SJSA1 (cell line): Measurements from ENCODE around the gene P3H4. TPM values are rescaled to one million over a fixed set of nuclear protein-coding genes. Genes with fewer than 3 reads are reported as not detected.
"Not testable (repeated sequence)": the region's sequence is repeated elsewhere in the genome, so short reads cannot be mapped to it uniquely, and the experiment has no call there.

Experiments
- DNase-seq, 2 experiments: peaks; one replicate each; pipeline ENCODE4 v3.0.0-alpha.2; 2015 to 2020; ENCODE audit warnings: low spot score in 2 of 2, low read depth in 1 of 2
- H3K27ac ChIP-seq: fragments of 250-450 bp; sonication (Bioruptor Pico); 2 replicates; pipeline ENCODE4 v1.5.1; 2020; ENCODE audit warnings: mild to moderate bottlenecking, moderate library complexity
- H3K27me3 ChIP-seq: fragments of 250-450 bp; sonication (Bioruptor Pico); replicated peaks from 2 replicates; pipeline ENCODE4 v1.5.1; 2020; ENCODE audit warnings: mild to moderate bottlenecking, moderate library complexity
- H3K36me3 ChIP-seq: fragments of 250-450 bp; sonication (Bioruptor Pico); 2 replicates; pipeline ENCODE4 v1.5.1; 2020; ENCODE audit warnings: mild to moderate bottlenecking
- H3K4me1 ChIP-seq: fragments of 250-450 bp; sonication (Bioruptor Pico); replicated peaks from 2 replicates; pipeline ENCODE4 v1.6.1; 2021; ENCODE audit warnings: mild to moderate bottlenecking
- H3K4me3 ChIP-seq: fragments of 250-450 bp; sonication (Bioruptor Pico); 2 replicates; pipeline ENCODE4 v1.5.1; 2020; ENCODE audit warnings: mild to moderate bottlenecking
- H3K9me3 ChIP-seq: fragments of 250-450 bp; sonication (Bioruptor Pico); replicated peaks from 2 replicates; pipeline ENCODE4 v1.5.1; 2020; ENCODE audit warnings: mild to moderate bottlenecking
- total RNA-seq: library from RNA; depleted of rRNA; stranded (reverse); fragments of >200 nt; shearing (Covaris generic); gene quantifications from 2 replicates; pipeline ENCODE4 v1.2.3, GENCODE V29; 2014; rRNA removed

The P3H4 gene
- 40.9 and 45.4 TPM in 2 replicates for total RNA-seq

GRCh38 chr17:41811549-41812380, at the start of gene P3H4:
P3H4 (minus strand) TSS chr17:41811949; CDS start chr17:41811915, 34 bp downstream.
- peak; percentile 68 to 91 for DNase-seq
- Histone ChIP-seq H3K4me1 (peaks cover 35% of the 10 kb centered on the region), H3K4me3 (peak within 1 kb of the TSS; percentile 93), H3K27ac (0 out of 2 replicates have a peak within 1 kb of the TSS, but pooled peaks have one; percentile 20), H3K36me3 (peaks cover 22% of the 10 kb centered on the region), H3K27me3 (no peaks in the 10 kb centered on the region), H3K9me3 (no peaks in the 10 kb centered on the region)

- Histone ChIP-seq H3K27me3 (no peaks in the 10 kb centered on the region), H3K27ac (no peak overlapping the region)
Measured at GRCh38 chr17:41860254-41860931, 48.6 kb upstream of the P3H4 start.

DNA sequence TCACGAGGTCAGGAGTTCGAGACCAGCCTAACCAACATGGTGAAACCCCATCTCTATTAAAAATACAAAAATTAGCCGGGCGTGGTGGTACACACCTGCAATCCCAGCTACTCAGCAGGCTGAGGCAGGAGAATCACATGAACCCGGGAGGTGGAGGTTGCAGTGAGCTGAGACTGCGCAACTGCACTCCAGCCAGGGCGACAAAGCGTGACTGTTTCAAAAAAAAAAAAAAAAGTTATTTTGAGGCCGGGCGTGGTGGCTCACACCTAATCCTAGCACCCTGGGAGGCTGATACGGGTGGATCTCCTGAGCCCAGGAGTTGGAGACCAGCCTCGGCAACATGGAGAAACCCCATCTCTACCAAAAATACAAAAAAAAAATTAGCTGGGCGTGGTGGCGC, 39.6 kb upstream of the P3H4 start:
- not testable (repeated sequence) for H3K4me1 ChIP-seq, H3K4me3 ChIP-seq, H3K9me3 ChIP-seq, H3K27me3 ChIP-seq, DNase-seq, H3K27ac ChIP-seq
- peaks cover 38% of the 10 kb centered on the region for H3K36me3 ChIP-seq

More at GRCh38 chr17:41860254-41860931, 48.6 kb upstream of the P3H4 start:
- peaks cover 11% of the 10 kb centered on the region for H3K4me1 ChIP-seq
- peaks cover 7% of the 10 kb centered on the region for H3K36me3 ChIP-seq
- no peak overlapping the region for H3K4me3 ChIP-seq
- DNase-seq, result no peak
- H3K9me3 ChIP-seq, result no peaks in the 10 kb centered on the region

DNA sequence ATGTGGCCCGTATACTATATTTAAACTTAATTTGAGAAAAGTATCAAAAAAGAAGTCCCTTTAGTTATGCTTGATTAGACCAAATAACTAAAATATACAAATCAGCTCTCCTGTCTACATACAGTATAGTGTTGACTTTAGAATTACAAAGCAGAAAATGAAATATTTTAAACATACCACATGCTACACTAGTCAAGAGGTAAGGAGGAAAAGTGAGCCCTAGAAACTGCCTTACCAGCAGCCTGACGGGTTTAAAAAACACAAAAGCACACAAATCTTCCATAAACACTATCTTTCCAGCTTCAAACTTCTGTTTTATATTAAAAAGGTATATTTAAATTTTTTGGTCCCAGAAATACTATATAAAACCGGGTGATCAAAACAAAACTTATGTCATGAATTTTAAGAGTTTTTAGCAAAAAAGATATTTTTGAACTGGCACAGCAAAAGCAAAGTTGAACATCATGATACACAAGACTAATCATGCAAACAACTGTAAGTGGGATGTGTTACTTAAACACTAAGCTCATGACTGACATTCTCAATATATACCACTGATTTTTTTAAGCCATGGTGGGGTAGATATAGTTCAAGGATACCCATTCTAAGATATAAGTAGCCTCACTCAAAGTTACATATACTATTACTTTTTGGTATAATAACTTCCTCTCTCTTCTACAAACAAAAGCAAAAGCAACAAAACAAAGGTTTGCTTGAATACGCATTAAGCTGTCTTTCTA, 37.7 kb upstream of the P3H4 start:
- no peak for DNase-seq

DNA sequence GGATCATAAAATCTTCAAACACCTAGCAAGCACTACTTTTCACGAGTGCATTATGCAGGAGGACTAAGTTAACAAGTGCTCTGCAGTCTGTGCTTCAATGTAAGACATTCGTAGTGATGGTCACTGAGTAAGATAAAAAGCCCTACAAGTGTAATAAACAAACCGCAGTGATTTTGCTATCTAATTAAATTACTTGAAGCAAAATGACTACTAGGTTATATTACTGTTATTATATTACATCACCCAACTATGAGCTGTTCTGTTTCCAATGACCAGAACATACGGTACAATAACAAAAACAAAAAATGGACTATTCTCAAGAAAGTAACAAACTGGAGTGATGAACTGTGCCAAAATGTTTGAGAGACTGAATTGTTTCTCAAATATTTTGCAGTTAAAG, 37.0 kb upstream of the P3H4 start:
- no peak for DNase-seq
- Histone ChIP-seq H3K4me3 (no peak overlapping the region), H3K27me3 (no peaks in the 10 kb centered on the region), H3K9me3 (no peaks in the 10 kb centered on the region), H3K27ac (no peak overlapping the region), H3K4me1 (no peaks in the 10 kb centered on the region), H3K36me3 (peaks cover 24% of the 10 kb centered on the region)

More for the DNA sequence above, 37.7 kb upstream of the P3H4 start:
- H3K9me3 ChIP-seq, result 0 out of 2 replicates have a peak, but pooled peaks cover 1% of the 10 kb centered on the region
- H3K27ac ChIP-seq, result no peak overlapping the region
- H3K4me1 ChIP-seq, result no peaks in the 10 kb centered on the region
- H3K4me3 ChIP-seq, result no peak overlapping the region
- H3K36me3 ChIP-seq, result peaks cover 31% of the 10 kb centered on the region
- H3K27me3 ChIP-seq, result no peaks in the 10 kb centered on the region

- H3K36me3 ChIP-seq, result 0 out of 2 replicates have a peak, but pooled peaks cover 10% of the 10 kb centered on the region
- no peak for DNase-seq
- no peaks in the 10 kb centered on the region for H3K27me3 ChIP-seq
- H3K4me1 ChIP-seq, result no peaks in the 10 kb centered on the region
- H3K27ac ChIP-seq, result no peak overlapping the region
- no peaks in the 10 kb centered on the region for H3K9me3 ChIP-seq
- no peak overlapping the region for H3K4me3 ChIP-seq
Measured at GRCh38 chr17:41844971-41845370, 33.2 kb upstream of the P3H4 start.

GRCh38 chr17:41840781-41841180, 29.0 kb upstream of the P3H4 start:
- H3K36me3 ChIP-seq, H3K9me3 ChIP-seq, H3K4me1 ChIP-seq, H3K27me3 ChIP-seq, H3K4me3 ChIP-seq, DNase-seq, H3K27ac ChIP-seq: not testable (repeated sequence)

- not testable (repeated sequence) for DNase-seq, H3K27me3 ChIP-seq, H3K9me3 ChIP-seq, H3K36me3 ChIP-seq, H3K4me1 ChIP-seq, H3K4me3 ChIP-seq, H3K27ac ChIP-seq
Measured at GRCh38 chr17:41839448-41839847, 27.7 kb upstream of the P3H4 start.

- Histone ChIP-seq H3K36me3 (peaks cover 9% of the 10 kb centered on the region), H3K4me1 (peaks cover 9% of the 10 kb centered on the region), H3K27ac (no peak within 1 kb of the TSS), H3K27me3 (no peaks in the 10 kb centered on the region), H3K4me3 (no peak within 1 kb of the TSS), H3K9me3 (no peaks in the 10 kb centered on the region)
- DNase-seq, result no peak
Measured at GRCh38 chr17:41837761-41838538, 26.2 kb upstream of the P3H4 start, which contains the start of gene KLHL10. KLHL10 (plus strand) TSS chr17:41837825; CDS start chr17:41837933, 108 bp downstream.

DNA sequence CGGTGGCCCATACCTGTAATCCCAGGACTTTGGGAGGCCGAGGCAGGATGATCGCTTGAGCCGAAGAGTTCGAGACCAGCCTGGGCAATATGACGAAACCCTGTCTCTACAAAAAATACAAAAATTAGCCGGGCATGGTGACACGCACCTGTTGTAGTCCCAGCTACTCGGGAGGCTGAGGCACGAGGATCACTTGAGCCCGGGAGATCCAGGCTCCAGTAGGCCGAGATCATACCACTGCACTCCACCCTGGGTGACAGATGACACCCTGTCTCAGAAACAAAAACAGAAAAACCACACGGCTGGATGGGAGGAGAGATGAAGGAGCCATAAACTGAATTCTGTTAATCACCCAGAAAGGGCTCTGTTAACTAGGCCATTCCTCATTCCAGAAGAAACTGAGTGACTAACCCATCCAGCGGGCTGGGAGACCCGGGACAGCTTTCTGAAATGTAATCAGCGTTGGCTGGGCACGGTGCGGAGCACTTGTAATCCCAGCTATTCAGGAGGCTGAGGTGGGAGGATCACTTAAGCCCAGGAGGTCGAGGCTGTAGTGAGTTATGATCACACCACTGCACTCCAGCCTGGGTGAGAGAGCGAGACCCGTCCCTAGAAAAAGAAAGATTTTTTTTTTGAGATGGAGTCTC, 24.9 kb upstream of the P3H4 start:
- Histone ChIP-seq H3K27me3 (no peaks in the 10 kb centered on the region), H3K36me3 (peaks cover 16% of the 10 kb centered on the region), H3K4me1 (peaks cover 9% of the 10 kb centered on the region), H3K9me3 (no peaks in the 10 kb centered on the region), H3K27ac (no peak overlapping the region), H3K4me3 (peak overlapping the region; percentile 92)
- DNase-seq, result no peak

GRCh38 chr17:41835800-41836549, 24.2 kb upstream of the P3H4 start, which contains the start of gene NT5C3B:
NT5C3B (minus strand) TSS chr17:41836232; CDS start chr17:41836193, 39 bp downstream.
- Histone ChIP-seq H3K4me1 (peaks cover 9% of the 10 kb centered on the region), H3K4me3 (peak within 1 kb of the TSS; percentile 92), H3K27ac (peak within 1 kb of the TSS; percentile 29; the same call in 1 of the 2 replicates), H3K27me3 (no peaks in the 10 kb centered on the region), H3K36me3 (peaks cover 20% of the 10 kb centered on the region), H3K9me3 (no peaks in the 10 kb centered on the region)
- peak; percentile 58 to 59 for DNase-seq

GRCh38 chr17:41835214-41835799, 23.6 kb upstream of the P3H4 start:
- DNase-seq, result no peak
- peaks cover 9% of the 10 kb centered on the region for H3K4me1 ChIP-seq
- no peaks in the 10 kb centered on the region for H3K9me3 ChIP-seq

More at GRCh38 chr17:41835214-41835799, 23.6 kb upstream of the P3H4 start:
- Histone ChIP-seq H3K27me3 (no peaks in the 10 kb centered on the region), H3K36me3 (peaks cover 26% of the 10 kb centered on the region), H3K4me3 (peak overlapping the region; percentile 92), H3K27ac (no peak overlapping the region)
